Esophagus muscularis mucosa (tissue), 4 donors: ENCODE measurements around the gene ZCCHC8. TPM values are rescaled to one million over a fixed set of nuclear protein-coding genes. Genes with fewer than 3 reads are reported as not detected.
"Not testable (repeated sequence)": the region's sequence is repeated elsewhere in the genome, so short reads cannot be mapped to it uniquely, and the experiment has no call there.

Source experiments
- DNase-seq: peaks from one replicate; pipeline ENCODE4 v3.0.0-alpha.2; 2017; ENCODE audit errors: extremely low spot score
- H3K27ac ChIP-seq, 4 donors: fragments of 200-600 bp; sonication (generic); replicated peaks in 1 of 4; 1 replicate in 3 of 4; 2 replicates in 1 of 4; pipeline ENCODE4 v1.5.1; 2016 to 2019; ENCODE audit warnings: mild to moderate bottlenecking in 1 of 4
- H3K27me3 ChIP-seq, 4 donors: fragments of 200-600 bp; sonication (generic); one replicate each; pipeline versions ENCODE4 v1.5.1 to v1.6.0; 2016 to 2019
- H3K36me3 ChIP-seq, 4 donors: fragments of 200-600 bp; sonication (generic); one replicate each; pipeline ENCODE4 v1.5.1; 2016 to 2019
- H3K4me1 ChIP-seq, 4 donors: fragments of 200-600 bp; sonication (generic); one replicate each; pipeline ENCODE4 v1.5.1; 2016 to 2019
- H3K4me3 ChIP-seq, 4 donors: fragments of 200-600 bp; sonication (generic); 1 replicate in 2 of 4; 2 replicates in 2 of 4; pipeline ENCODE4 v1.5.1; 2016 to 2019; ENCODE audit warnings: mild to moderate bottlenecking in 4 of 4, moderate library complexity in 1 of 4
- H3K9me3 ChIP-seq, 4 donors: fragments of 200-600 bp; sonication (generic); 1 replicate in 3 of 4; 2 replicates in 1 of 4; pipeline ENCODE4 v1.5.1; 2016 to 2019
- EP300 ChIP-seq: sonication (generic); formaldehyde crosslinking; IDR thresholded peaks from one replicate; pipeline ENCODE4 v1.6.1; 2017; ENCODE audit warnings: antibody characterized with exemption
- POLR2A ChIP-seq: fragments of 450-650 bp; IDR thresholded peaks from one replicate; pipeline ENCODE4 v1.6.1; 2017; ENCODE audit warnings: antibody characterized with exemption, moderate library complexity, mild to moderate bottlenecking, low read depth
- POLR2AphosphoS5 ChIP-seq, 2 donors: sonication (generic); formaldehyde crosslinking; IDR thresholded peaks; one replicate each; pipeline ENCODE4 v1.6.1; 2017; ENCODE audit warnings: antibody characterized with exemption in 2 of 2
- WGBS: methylation state at CpG from one replicate; pipeline ENCODE4 v1.1.5; 2018; 5-methylcytosine and 5-hydroxymethylcytosine counted together
- intact Hi-C: fragments of 100-400 bp; cut with DNase I; formaldehyde crosslinking; loops from one replicate; pipeline ENCODE4 v1.15.1; 2023
- total RNA-seq, 4 donors: library from RNA; depleted of rRNA; stranded (reverse); fragments of >200 nt; gene quantifications; one replicate each; pipeline versions ENCODE4 v1.1.0 to v1.2.1, GENCODE V29; 2016
- TF ChIP-seq, protein P1 (sequence below), 3 experiments: fragments of 200-600 bp in 2 of 3; fragments of 450-650 bp in 1 of 3; sonication (generic) in 2 of 3; IDR thresholded peaks; one replicate each; pipeline ENCODE4 v1.5.1; 2017 to 2019; ENCODE audit warnings: antibody characterized with exemption in 3 of 3, mild to moderate bottlenecking in 2 of 3, moderate library complexity in 1 of 3

Gene ZCCHC8
- total RNA-seq, 4 donors from 2014 or later, result 12.1 to 19.1 (median 14.1) TPM

DNA sequence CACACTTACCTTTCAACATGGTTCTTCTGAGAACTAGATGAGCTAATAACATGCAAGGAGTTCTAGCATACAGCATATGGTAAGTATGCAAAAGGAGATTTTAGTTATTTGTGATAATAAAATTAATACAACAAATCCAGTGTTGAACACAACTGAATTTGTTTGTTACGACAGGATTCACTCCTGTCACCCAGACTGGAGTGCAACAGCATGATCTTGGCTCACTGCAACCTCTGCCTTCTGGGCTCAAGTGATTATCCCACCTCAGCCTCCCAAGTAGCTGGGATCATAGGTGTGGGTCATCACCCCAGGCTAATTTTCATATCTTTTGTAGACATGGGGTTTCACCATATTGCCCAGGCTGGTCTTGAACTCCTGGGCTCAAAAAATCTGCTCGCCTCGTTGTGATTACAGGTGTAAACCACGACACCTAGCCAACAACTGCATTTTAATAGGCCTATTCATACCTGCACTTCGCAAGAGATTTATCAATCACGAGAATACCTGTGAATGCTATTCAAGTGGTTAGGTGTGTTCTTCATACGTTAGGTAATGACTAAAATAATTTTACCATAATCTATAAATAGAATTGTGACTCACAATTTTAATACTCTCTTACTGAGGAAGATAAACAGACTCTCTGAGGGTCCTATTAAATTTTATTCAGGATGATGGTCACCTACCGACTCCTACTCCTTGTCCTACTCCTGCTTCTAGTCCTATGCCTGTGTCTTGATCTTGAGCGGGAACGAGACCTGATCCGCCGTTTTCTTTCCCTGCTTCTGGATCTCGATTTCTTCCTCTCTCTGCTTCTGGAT, 16.0 kb upstream of the ZCCHC8 start:
- TF ChIP-seq POLR2AphosphoS5 (IDR thresholded peaks at IDR 0.05), result no peak
- no peak for TF ChIP-seq EP300
- TF ChIP-seq POLR2A, result no peak
- TF ChIP-seq, protein P1, sequence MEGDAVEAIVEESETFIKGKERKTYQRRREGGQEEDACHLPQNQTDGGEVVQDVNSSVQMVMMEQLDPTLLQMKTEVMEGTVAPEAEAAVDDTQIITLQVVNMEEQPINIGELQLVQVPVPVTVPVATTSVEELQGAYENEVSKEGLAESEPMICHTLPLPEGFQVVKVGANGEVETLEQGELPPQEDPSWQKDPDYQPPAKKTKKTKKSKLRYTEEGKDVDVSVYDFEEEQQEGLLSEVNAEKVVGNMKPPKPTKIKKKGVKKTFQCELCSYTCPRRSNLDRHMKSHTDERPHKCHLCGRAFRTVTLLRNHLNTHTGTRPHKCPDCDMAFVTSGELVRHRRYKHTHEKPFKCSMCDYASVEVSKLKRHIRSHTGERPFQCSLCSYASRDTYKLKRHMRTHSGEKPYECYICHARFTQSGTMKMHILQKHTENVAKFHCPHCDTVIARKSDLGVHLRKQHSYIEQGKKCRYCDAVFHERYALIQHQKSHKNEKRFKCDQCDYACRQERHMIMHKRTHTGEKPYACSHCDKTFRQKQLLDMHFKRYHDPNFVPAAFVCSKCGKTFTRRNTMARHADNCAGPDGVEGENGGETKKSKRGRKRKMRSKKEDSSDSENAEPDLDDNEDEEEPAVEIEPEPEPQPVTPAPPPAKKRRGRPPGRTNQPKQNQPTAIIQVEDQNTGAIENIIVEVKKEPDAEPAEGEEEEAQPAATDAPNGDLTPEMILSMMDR (IDR thresholded peaks at IDR 0.05), result no peak
- intact Hi-C loops, result no loop called here

DNA sequence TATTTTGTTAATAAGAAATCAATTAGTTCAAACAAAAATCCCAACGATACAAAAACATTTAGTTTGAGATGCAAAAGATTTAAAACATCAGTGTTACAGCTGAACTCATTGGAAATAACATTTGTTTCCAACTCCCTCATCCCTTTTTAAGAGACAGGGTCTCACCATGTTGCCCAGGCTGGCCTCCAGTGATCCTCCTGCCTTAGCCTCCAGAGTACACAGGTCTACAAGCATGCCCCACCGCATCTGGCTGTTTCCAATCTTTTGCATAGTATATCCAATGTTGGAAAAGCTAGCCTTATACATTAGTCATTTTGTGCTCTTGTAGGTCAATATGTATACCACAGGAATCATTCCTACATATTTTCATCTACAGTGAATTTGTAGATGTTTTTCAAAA, 14.5 kb upstream of the ZCCHC8 start:
- no peak for TF ChIP-seq POLR2AphosphoS5 (IDR thresholded peaks at IDR 0.05)
- TF ChIP-seq, protein P1 (IDR thresholded peaks at IDR 0.05), result no peak
- TF ChIP-seq EP300, result no peak
- TF ChIP-seq POLR2A, result no peak
- Histone ChIP-seq H3K4me3 (no peak overlapping the region), H3K9me3 (no peaks in the 10 kb centered on the region), H3K36me3 (peaks cover 97 to 100% (median 99%) of the 10 kb centered on the region in 4 donors), H3K27me3 (no peaks in the 10 kb centered on the region), H3K27ac (no peak overlapping the region), H3K4me1 (peaks cover 0 to 11% (median 4%) of the 10 kb centered on the region in 4 donors)
- intact Hi-C loops, result no loop called here
- 99% methylated on average over 2 of the region's 2 CpGs for WGBS
- DNase-seq, result no peak

More for the DNA sequence above, 16.0 kb upstream of the ZCCHC8 start:
- H3K9me3 ChIP-seq, result no peaks in the 10 kb centered on the region
- H3K36me3 ChIP-seq, result peaks cover 98 to 100% (median 99%) of the 10 kb centered on the region in 4 donors
- no peaks in the 10 kb centered on the region for H3K27me3 ChIP-seq
- H3K27ac ChIP-seq, result no peak overlapping the region
- 89% methylated on average over 13 of the region's 13 CpGs for WGBS
- H3K4me3 ChIP-seq, result no peak overlapping the region
- DNase-seq, result no peak
- peaks cover 2 to 16% (median 9%) of the 10 kb centered on the region in 4 donors for H3K4me1 ChIP-seq

DNA sequence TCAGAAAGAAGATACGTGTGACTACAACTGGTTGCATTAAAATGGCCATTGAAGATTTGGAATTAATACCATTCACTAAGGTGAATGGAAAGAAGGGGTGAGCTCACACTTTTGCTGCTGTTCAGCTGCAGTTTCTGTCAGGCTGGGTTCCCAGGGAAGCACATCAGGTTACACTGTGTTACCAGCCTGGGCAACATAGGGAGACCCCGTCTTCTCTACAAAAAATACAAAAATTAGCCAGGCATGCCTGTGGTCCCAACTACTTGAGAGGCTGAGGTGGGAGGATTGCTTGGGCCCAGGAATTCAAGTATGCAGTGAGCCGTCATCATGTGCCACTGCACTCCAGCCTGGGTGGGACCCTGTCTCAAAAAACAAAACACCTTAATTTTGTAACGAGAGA, 12.9 kb upstream of the ZCCHC8 start:
- peaks cover 97 to 100% (median 99%) of the 10 kb centered on the region in 4 donors for H3K36me3 ChIP-seq
- TF ChIP-seq EP300 (no peak), POLR2AphosphoS5 (IDR thresholded peaks at IDR 0.05) (no peak), POLR2A (no peak)
- TF ChIP-seq, protein P1 (IDR thresholded peaks at IDR 0.05), result no peak
- no peak for DNase-seq

DNA sequence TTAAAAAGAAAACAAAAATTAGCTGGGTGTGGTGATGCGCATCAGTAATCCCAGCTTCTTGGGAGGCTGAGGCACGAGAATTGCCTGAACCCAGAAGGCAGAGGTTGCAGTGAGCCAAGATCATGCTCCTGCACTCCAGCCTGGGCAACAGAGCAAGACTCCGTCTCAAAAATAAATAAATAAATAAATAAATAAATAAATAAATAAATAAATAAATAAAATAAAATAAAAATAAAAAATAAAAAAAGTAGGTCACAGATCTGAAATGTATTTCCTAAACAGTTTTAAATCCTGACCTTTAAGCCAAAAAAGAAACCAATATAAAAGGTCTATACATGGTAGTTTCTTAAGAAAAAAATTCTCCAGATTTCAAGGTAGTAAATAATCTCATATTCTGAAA, 12.3 kb upstream of the ZCCHC8 start:
- H3K9me3 ChIP-seq, H3K27me3 ChIP-seq, intact Hi-C loops, DNase-seq, H3K27ac ChIP-seq, H3K4me3 ChIP-seq, H3K4me1 ChIP-seq: not testable (repeated sequence)
- WGBS, result 94% methylated on average over 3 of the region's 3 CpGs
- H3K36me3 ChIP-seq, result peaks cover 97 to 100% (median 99%) of the 10 kb centered on the region in 4 donors

More for the DNA sequence above, 12.9 kb upstream of the ZCCHC8 start:
- H3K4me3 ChIP-seq, result no peak overlapping the region
- H3K4me1 ChIP-seq, result peaks cover 0 to 6% (median 1%) of the 10 kb centered on the region in 4 donors
- intact Hi-C loops, result no loop called here
- 91% methylated on average over 4 of the region's 4 CpGs for WGBS
- no peaks in the 10 kb centered on the region for H3K9me3 ChIP-seq
- no peaks in the 10 kb centered on the region for H3K27me3 ChIP-seq
- H3K27ac ChIP-seq, result no peak overlapping the region

DNA sequence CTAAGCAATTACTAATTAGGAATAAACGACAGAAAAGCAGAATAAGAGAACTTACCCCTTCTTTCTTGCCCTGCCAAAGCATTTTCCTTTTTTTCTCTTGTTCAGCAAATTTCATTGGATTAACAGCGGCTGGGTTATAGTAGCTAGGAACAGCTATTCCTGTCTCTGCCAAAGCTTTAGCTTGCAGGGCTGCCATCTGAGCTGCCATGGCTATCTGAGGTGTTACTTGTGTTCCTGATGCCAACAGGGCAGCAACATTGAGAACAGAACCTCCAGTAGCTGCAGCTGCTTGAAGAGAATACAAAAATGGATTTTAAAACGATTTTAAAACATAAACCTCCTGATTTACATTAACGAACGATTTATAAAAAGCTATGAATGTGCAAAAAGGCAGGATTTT, 7.4 kb upstream of the ZCCHC8 start:
- 93% methylated on average over 5 of the region's 5 CpGs for whole genome bisulfite sequencing
- no peak for DNase-seq
- H3K36me3 ChIP-seq, result peaks cover 97 to 100% (median 99%) of the 10 kb centered on the region in 4 donors
- H3K27me3 ChIP-seq, result no peaks in the 10 kb centered on the region
- no peak overlapping the region for H3K4me3 ChIP-seq
- no peaks in the 10 kb centered on the region for H3K9me3 ChIP-seq
- H3K27ac ChIP-seq, result no peak overlapping the region
- intact Hi-C loops, result no loop called here
- H3K4me1 ChIP-seq, result no peaks in the 10 kb centered on the region
- no peak for TF ChIP-seq EP300
